HepG2 (cell line): ENCODE measurements around the gene NLGN4X. TPM values are rescaled to one million over a fixed set of nuclear protein-coding genes. Genes with fewer than 3 reads are reported as not detected.

Source experiments
- ATAC-seq: fragments of 200-7000 bp; cut with Tn5 transposase; 3 replicates; pipeline ENCODE4 v1.9.1; 2020; ENCODE audit warnings: mild to moderate bottlenecking, moderate library complexity
- BruUV-seq: library from RNA; stranded (reverse); fragments of 400-500 nt; replicated peaks from 2 replicates; lab custom pipeline; 2021; lab: Mats Ljungman, UMichigan
- CTCF ChIA-PET: fragments of 300-600 bp; formaldehyde crosslinking; extraction: SDS; loops from one replicate; lab custom pipeline; 2021; ENCODE audit warnings: low total read pairs, inconsistent platforms, low intra/inter-chr PET ratio; lab: Yijun Ruan, JAX
- POLR2A ChIA-PET: fragments of 350-600 bp; sonication (Branson Sonifier 250); formaldehyde crosslinking; loops from one replicate; lab custom pipeline; 2020; ENCODE audit warnings: antibody characterized with exemption, inconsistent platforms; lab: Yijun Ruan, JAX
- DNase-seq: peaks from one replicate; pipeline ENCODE4 v3.0.0-alpha.2; 2015; ENCODE audit warnings: low spot score
- FAIRE-seq: peaks from 3 replicates; lab custom pipeline; 2011; peaks lifted over from hg19 to GRCh38; lab: Jason Lieb, UNC
- H2AFZ ChIP-seq: one replicate; pipeline ENCODE4 v1.6.1; 2011; ENCODE audit warnings: low read length, inconsistent platforms
- H3K27ac ChIP-seq: fragments of 300-600 bp; 3 replicates; pipeline ENCODE4 v1.8.0; 2011; ENCODE audit warnings: mixed run types, mild to moderate bottlenecking, mixed read lengths, low read length, inconsistent platforms; ENCODE audit not compliant: insufficient read depth; ENCODE audit errors: extremely low read length
- H3K27me3 ChIP-seq, 2 experiments: fragments of 200-600 bp in 1 of 2; 2 replicates in 1 of 2; 3 replicates in 1 of 2; pipeline versions ENCODE4 v1.6.0 to v1.8.0; 2011; ENCODE audit warnings: low read length in 2 of 2, mild to moderate bottlenecking in 2 of 2, moderate library complexity in 2 of 2, inconsistent platforms in 1 of 2; ENCODE audit not compliant: insufficient read depth in 2 of 2, control insufficient read depth in 1 of 2
- H3K36me3 ChIP-seq, 2 experiments: fragments of 200-600 bp in 1 of 2; replicated peaks in 1 of 2; 2 replicates in 1 of 2; 3 replicates in 1 of 2; pipeline versions ENCODE4 v1.5.1 to v1.8.0; 2011; ENCODE audit warnings: low read length in 2 of 2, inconsistent platforms in 1 of 2; ENCODE audit not compliant: insufficient read depth in 2 of 2, control insufficient read depth in 1 of 2
- H3K4me1 ChIP-seq: 2 replicates; pipeline ENCODE4 v1.5.1; 2012; ENCODE audit warnings: low read length, inconsistent platforms; ENCODE audit not compliant: insufficient read depth
- H3K4me2 ChIP-seq: 2 replicates; pipeline ENCODE4 v1.6.0; 2011; ENCODE audit warnings: low read depth, low read length, inconsistent platforms
- H3K4me3 ChIP-seq, 3 experiments: fragments of 200-600 bp in 1 of 3; sonication (generic), shearing (Covaris generic) in 1 of 3; replicated peaks in 1 of 3; 2 replicates each; pipeline ENCODE4 v1.5.1; 2011 to 2016; ENCODE audit warnings: low read length in 3 of 3, inconsistent platforms in 2 of 3, low read depth in 2 of 3, mild to moderate bottlenecking in 2 of 3, control low read depth in 1 of 3, mixed read lengths in 1 of 3; ENCODE audit not compliant: insufficient read depth in 1 of 3
- H3K79me2 ChIP-seq: one replicate; pipeline ENCODE4 v1.6.1; 2011; ENCODE audit warnings: low read length, inconsistent platforms; ENCODE audit not compliant: insufficient read depth
- H3K9ac ChIP-seq: 2 replicates; pipeline ENCODE4 v1.6.0; 2011; ENCODE audit warnings: mild to moderate bottlenecking, low read depth, low read length, inconsistent platforms; ENCODE audit not compliant: insufficient read depth
- H3K9me3 ChIP-seq: 2 replicates; pipeline ENCODE4 v1.5.1; 2012; ENCODE audit warnings: mild to moderate bottlenecking, low read length
- H4K20me1 ChIP-seq: 2 replicates; pipeline ENCODE4 v1.6.0; 2011; ENCODE audit warnings: inconsistent platforms, mild to moderate bottlenecking, low read length, moderate library complexity; ENCODE audit not compliant: insufficient read depth
- CEBPG ChIP-seq: IDR thresholded peaks from 2 replicates; pipeline ENCODE4 v1.6.1; 2016
- CHD4 ChIP-seq: fragments of 200-600 bp; sonication (generic); IDR thresholded peaks from 2 replicates; pipeline ENCODE4 v1.7.0; 2017; ENCODE audit warnings: mild to moderate bottlenecking, low read length, borderline replicate concordance
- GATAD1 ChIP-seq: IDR thresholded peaks from 2 replicates; pipeline ENCODE4 v1.6.1; 2016; ENCODE audit warnings: missing genetic modification reagents, missing compliant biosample characterization
- GPBP1L1 ChIP-seq: sonication (generic); formaldehyde crosslinking; IDR thresholded peaks from 2 replicates; pipeline ENCODE4 v1.5.0; 2020; ENCODE audit warnings: mild to moderate bottlenecking, missing genetic modification reagents
- GTF3A ChIP-seq: sonication (generic); formaldehyde crosslinking; conservative IDR thresholded peaks from 2 replicates; pipeline ENCODE4 v1.4.0; 2020; ENCODE audit warnings: mild to moderate bottlenecking, missing genetic modification reagents
- IRX3 ChIP-seq: sonication (generic); formaldehyde crosslinking; IDR thresholded peaks from 2 replicates; pipeline ENCODE4 v1.8.1; 2023; ENCODE audit warnings: mild to moderate bottlenecking, low read depth, missing genetic modification reagents, borderline replicate concordance
- MTF2 ChIP-seq: sonication (generic); formaldehyde crosslinking; IDR thresholded peaks from 2 replicates; pipeline ENCODE4 v1.5.0; 2020; ENCODE audit warnings: missing genetic modification reagents, borderline replicate concordance
- MXD4 ChIP-seq: IDR thresholded peaks from 2 replicates; pipeline ENCODE4 v1.6.1; 2016; ENCODE audit warnings: mild to moderate bottlenecking, missing biosample characterization, missing genetic modification reagents
- PTBP1 ChIP-seq: fragments of 200-400 bp; formaldehyde crosslinking; IDR thresholded peaks from 2 replicates; pipeline ENCODE4 v1.6.1; 2018; ENCODE audit warnings: low read length, low read depth; ENCODE audit not compliant: poor library complexity, severe bottlenecking
- REXO4 ChIP-seq: sonication (generic); formaldehyde crosslinking; IDR thresholded peaks from 2 replicates; pipeline ENCODE4 v1.8.0; 2022; ENCODE audit warnings: missing genetic modification reagents, mild to moderate bottlenecking, borderline replicate concordance
- RFX5 ChIP-seq: IDR thresholded peaks from 2 replicates; pipeline ENCODE4 v1.6.1; 2011; ENCODE audit warnings: low read depth, low read length, improper control_type of control experiment
- SOX6 ChIP-seq, 2 experiments: fragments of 450-650 bp in 1 of 2; sonication (generic) in 1 of 2; formaldehyde crosslinking in 1 of 2; IDR thresholded peaks; 2 replicates each; pipeline versions ENCODE4 v1.4.0 to v1.6.1; 2017 to 2020; ENCODE audit warnings: antibody characterized with exemption in 1 of 2, mild to moderate bottlenecking in 1 of 2, missing genetic modification reagents in 1 of 2
- SP1 ChIP-seq, 2 experiments: fragments of 450-650 bp in 1 of 2; sonication (generic) in 1 of 2; formaldehyde crosslinking in 1 of 2; IDR thresholded peaks; 2 replicates each; pipeline versions ENCODE4 v1.4.0 to v1.6.1; 2016 to 2020; ENCODE audit warnings: missing genetic modification reagents in 1 of 2
- TAF15 ChIP-seq: fragments of 200-400 bp; formaldehyde crosslinking; IDR thresholded peaks from one replicate; pipeline ENCODE4 v1.6.1; 2018; ENCODE audit warnings: mild to moderate bottlenecking, low read depth, low read length; ENCODE audit not compliant: poor library complexity, severe bottlenecking
- ZBTB7A ChIP-seq: sonication (generic); formaldehyde crosslinking; IDR thresholded peaks from 2 replicates; pipeline ENCODE4 v1.8.0; 2022; ENCODE audit warnings: mild to moderate bottlenecking, missing genetic modification reagents
- ZNF33A ChIP-seq: sonication (generic); formaldehyde crosslinking; IDR thresholded peaks from 2 replicates; pipeline ENCODE4 v1.5.1; 2020; ENCODE audit warnings: missing genetic modification reagents, mild to moderate bottlenecking, moderate library complexity, borderline replicate concordance
- ZNF432 ChIP-seq: sonication (generic); formaldehyde crosslinking; IDR thresholded peaks from 2 replicates; pipeline ENCODE4 v1.5.0; 2020; ENCODE audit warnings: missing genetic modification reagents, mild to moderate bottlenecking, borderline replicate concordance
- ZNF672 ChIP-seq: sonication (generic); formaldehyde crosslinking; IDR thresholded peaks from 2 replicates; pipeline ENCODE4 v1.8.1; 2022; ENCODE audit warnings: missing genetic modification reagents
- ZNF792 ChIP-seq: IDR thresholded peaks from 2 replicates; pipeline ENCODE4 v1.6.1; 2016
- WGBS: methylation state at CpG from one replicate; pipeline ENCODE4 v1.1.6; 2017; ENCODE audit warnings: low lambda C conversion rate; 5-methylcytosine and 5-hydroxymethylcytosine counted together
- in situ Hi-C: cut with HindIII; loops from 2 replicates; pipeline ENCODE4 v1.10.0; 2017; ENCODE audit warnings: low pct_unique_long_range_greater_than_20kb; ENCODE audit not compliant: extremely low pct_ligation_motif_present
- intact Hi-C: fragments of 100-400 bp; cut with micrococcal nuclease; formaldehyde crosslinking; loops from one replicate; pipeline ENCODE4 v1.10.0; 2022; ENCODE audit not compliant: unreplicated experiment
- polyA plus RNA-seq, 8 experiments: library from polyadenylated mRNA; depleted of rRNA in 3 of 8; stranded (reverse) in 7 of 8; unstranded in 1 of 8; fragments of >200 nt; fragmentation: Illumina TruSeq in 4 of 8; extraction: Trizol in 4 of 8; gene quantifications; 2 replicates each; pipeline versions ENCODE4 v1.2.1 to v1.2.3, GENCODE V29; 2011 to 2016; ENCODE audit warnings: low read depth in 4 of 8, missing spikeins in 1 of 8, mixed read lengths in 1 of 8; ENCODE audit not compliant: insufficient read depth in 1 of 8
- total RNA-seq, 5 experiments: library from RNA; depleted of rRNA; stranded (reverse); fragments of >200 nt; fragmentation: Illumina TruSeq; extraction: Trizol; gene quantifications; 2 replicates each; pipeline ENCODE4 v1.2.3, GENCODE V29; 2016; ENCODE audit warnings: low read depth in 1 of 5
- TF ChIP-seq, protein P1 (sequence below): sonication (generic); formaldehyde crosslinking; conservative IDR thresholded peaks from 2 replicates; pipeline ENCODE4 v1.8.1; 2023; ENCODE audit warnings: missing genetic modification reagents

Gene NLGN4X
- total and polyA plus RNA-seq, 2 of the 13 experiments (the other 11 are each of a cell fraction or from before 2014, with no cell fraction given), result not detected

- CTCF ChIA-PET, result no interaction called here
- Histone ChIP-seq H3K27ac (no peak overlapping the region), H3K4me1 (no peaks in the 10 kb centered on the region), H3K9ac (no peak overlapping the region), H3K4me3 (no peak overlapping the region), H3K9me3 (no peaks in the 10 kb centered on the region), H3K79me2 (no peaks in the 10 kb centered on the region), H3K36me3 (no peaks in the 10 kb centered on the region), H4K20me1 (no peaks in the 10 kb centered on the region), H3K4me2 (no peak overlapping the region), H3K27me3 (no peaks in the 10 kb centered on the region), H2AFZ (no peak overlapping the region)
- WGBS, result 0% methylated on average over 1 of the region's 1 CpG
- POLR2A ChIA-PET, result no interaction called here
- FAIRE-seq, result no peak
- DNase-seq, result no peak
- BruUV-seq, result no TSS peak
- ATAC-seq, result no peak
- intact Hi-C loops, result no loop called here
- TF ChIP-seq ZNF672 (CRISPR knock-in tag), result no peak
- no peak for TF ChIP-seq IRX3 (CRISPR knock-in tag)
- TF ChIP-seq GTF3A (CRISPR knock-in tag), result no peak
- TF ChIP-seq, protein P1, sequence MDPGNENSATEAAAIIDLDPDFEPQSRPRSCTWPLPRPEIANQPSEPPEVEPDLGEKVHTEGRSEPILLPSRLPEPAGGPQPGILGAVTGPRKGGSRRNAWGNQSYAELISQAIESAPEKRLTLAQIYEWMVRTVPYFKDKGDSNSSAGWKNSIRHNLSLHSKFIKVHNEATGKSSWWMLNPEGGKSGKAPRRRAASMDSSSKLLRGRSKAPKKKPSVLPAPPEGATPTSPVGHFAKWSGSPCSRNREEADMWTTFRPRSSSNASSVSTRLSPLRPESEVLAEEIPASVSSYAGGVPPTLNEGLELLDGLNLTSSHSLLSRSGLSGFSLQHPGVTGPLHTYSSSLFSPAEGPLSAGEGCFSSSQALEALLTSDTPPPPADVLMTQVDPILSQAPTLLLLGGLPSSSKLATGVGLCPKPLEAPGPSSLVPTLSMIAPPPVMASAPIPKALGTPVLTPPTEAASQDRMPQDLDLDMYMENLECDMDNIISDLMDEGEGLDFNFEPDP (CRISPR knock-in tag), result no peak
- TF ChIP-seq SOX6 (IDR thresholded peaks at IDR 0.05), result no peak
- no peak for TF ChIP-seq SOX6 (CRISPR knock-in tag; IDR thresholded peaks at IDR 0.05)
- no peak for TF ChIP-seq RFX5
- no peak for TF ChIP-seq GPBP1L1 (CRISPR knock-in tag)
- no peak for TF ChIP-seq ZNF33A
- TF ChIP-seq MTF2 (CRISPR knock-in tag), result no peak
- no peak for TF ChIP-seq CEBPG (CRISPR knock-in tag)
- no peak for TF ChIP-seq ZNF792 (CRISPR knock-in tag)
- TF ChIP-seq MXD4 (CRISPR knock-in tag), result no peak
- TF ChIP-seq TAF15, result no peak
- no peak for TF ChIP-seq REXO4 (CRISPR knock-in tag)
- TF ChIP-seq ZNF432 (CRISPR knock-in tag), result no peak
- no peak for TF ChIP-seq ZBTB7A (CRISPR knock-in tag)
- no peak for TF ChIP-seq GATAD1 (CRISPR knock-in tag)
- no peak for TF ChIP-seq SP1 (IDR thresholded peaks at IDR 0.05)
- TF ChIP-seq SP1 (CRISPR knock-in tag; IDR thresholded peaks at IDR 0.05), result no peak
- TF ChIP-seq CHD4, result no peak
- no peak for TF ChIP-seq PTBP1
- in situ Hi-C loops, result no loop called here
Measured at GRCh38 chrX:5998456-5998855, 230.2 kb downstream of the NLGN4X start.
